K562 (cell line): ENCODE data around the gene TM9SF4. TPM values are rescaled to one million over a fixed set of nuclear protein-coding genes. Genes with fewer than 3 reads are reported as not detected.

ENCODE experiments used
- CAMTA2 ChIP-seq: fragments of 250-450 bp; sonication (Bioruptor Pico); conservative IDR thresholded peaks from 2 replicates; pipeline ENCODE4 v1.5.1; 2022
- CTCF ChIP-seq, 3 experiments: IDR thresholded peaks in 2 of 3; conservative IDR thresholded peaks in 1 of 3; 2 replicates each; pipeline ENCODE4 v1.5.1; 2011 to 2012; ENCODE audit warnings: low read length in 3 of 3, mild to moderate bottlenecking in 3 of 3, control low read depth in 2 of 3, improper control_type of control experiment in 1 of 3, inconsistent platforms in 1 of 3, low read depth in 1 of 3, mixed read lengths in 1 of 3, moderate library complexity in 1 of 3; ENCODE audit not compliant: insufficient read depth in 2 of 3
- DPF2 ChIP-seq: fragments of 450-650 bp; IDR thresholded peaks from 2 replicates; pipeline ENCODE4 v1.6.1; 2016
- ETS1 ChIP-seq: conservative IDR thresholded peaks from 2 replicates; pipeline ENCODE4 v1.6.1; 2011; ENCODE audit warnings: low read depth, mild to moderate bottlenecking, low read length; ENCODE audit not compliant: control insufficient read depth
- ID3 ChIP-seq, 2 experiments: fragments of 250-450 bp in 1 of 2; fragments of 450-650 bp in 1 of 2; sonication (Bioruptor Pico) in 1 of 2; IDR thresholded peaks; 2 replicates each; pipeline versions ENCODE4 v1.6.1 to v1.8.0; 2016 to 2021; ENCODE audit warnings: mild to moderate bottlenecking in 2 of 2, moderate library complexity in 2 of 2, missing compliant biosample characterization in 1 of 2, missing genetic modification characterization in 1 of 2
- PYGO2 ChIP-seq: fragments of 450-650 bp; IDR thresholded peaks from 2 replicates; pipeline ENCODE4 v1.6.1; 2016; ENCODE audit warnings: mild to moderate bottlenecking, missing genetic modification characterization, moderate library complexity, missing compliant biosample characterization
- RNF219 ChIP-seq: fragments of 250-450 bp; sonication (Bioruptor Pico); IDR thresholded peaks from 2 replicates; pipeline ENCODE4 v1.5.0; 2022; ENCODE audit warnings: mild to moderate bottlenecking
- polyA plus RNA-seq, 8 experiments: library from polyadenylated mRNA; depleted of rRNA in 4 of 8; stranded (reverse) in 5 of 8; unstranded in 3 of 8; fragments of >200 nt; fragmentation: Nextera tagmentation in 2 of 8; fragmentation: Illumina TruSeq in 1 of 8; extraction: Ambion mirVana in 2 of 8; extraction: Trizol in 1 of 8; gene quantifications; 2 replicates each; pipeline versions ENCODE4 v1.2.1 to v1.2.3, GENCODE V29; 2011 to 2014; ENCODE audit warnings: inconsistent platforms in 1 of 8, missing spikeins in 1 of 8
- total RNA-seq, 7 experiments: library from RNA; depleted of rRNA in 6 of 7; stranded (reverse); fragments of >200 nt in 6 of 7; fragmentation: Illumina TruSeq in 2 of 7; extraction: Trizol in 2 of 7; gene quantifications; 2 replicates each; pipeline versions ENCODE4 v1.2.1 to v1.2.3, GENCODE V29; 2011 to 2021; ENCODE audit warnings: low replicate concordance in 1 of 7
- TF ChIP-seq, protein P1 (sequence below): fragments of 450-650 bp; IDR thresholded peaks from 2 replicates; pipeline ENCODE4 v1.6.1; 2016; ENCODE audit warnings: borderline replicate concordance
- TF ChIP-seq, protein P2 (sequence below): fragments of 250-450 bp; sonication (Bioruptor Pico); IDR thresholded peaks from 2 replicates; pipeline ENCODE4 v1.8.0; 2022; ENCODE audit warnings: moderate library complexity, mild to moderate bottlenecking, inconsistent platforms
- TF ChIP-seq, protein P3 (sequence below): sonication (generic); formaldehyde crosslinking; IDR thresholded peaks from 2 replicates; pipeline ENCODE4 v1.8.1; 2023; ENCODE audit warnings: mild to moderate bottlenecking, missing genetic modification reagents
- TF ChIP-seq, protein P4 (sequence below): fragments of 450-650 bp; formaldehyde crosslinking; IDR thresholded peaks from 2 replicates; pipeline ENCODE4 v1.4.0; 2020; ENCODE audit warnings: mild to moderate bottlenecking, moderate library complexity

TM9SF4 gene
- total and polyA plus RNA-seq, 9 of the 15 experiments (the other 6 are each of a cell fraction or from before 2014, with no cell fraction given) = 14.5 to 46.3 (median 26.9) TPM

GRCh38 chr20:32155017-32155981 is 45.8 kb downstream of the TM9SF4 start (continued):
- TF ChIP-seq ID3 (CRISPR knock-in tag; IDR thresholded peaks at IDR 0.05) (no peak), ID3 (tag; IDR thresholded peaks at IDR 0.05) (no peak), ETS1 (no peak), RNF219 (CRISPR knock-in tag) (no peak), DPF2 (no peak), CAMTA2 (no peak), CTCF (IDR thresholded peaks at IDR 0.05 in 2 of 3, conservative IDR thresholded peaks at IDR 0.05 in 1 of 3; ENCODE audit: insufficient read depth in 2 of 3, low read depth in 1 of 3, low read length in 3 of 3) (peak; percentile 47 to 73 (median 68)), PYGO2 (tag) (no peak)
- TF ChIP-seq, protein P1, sequence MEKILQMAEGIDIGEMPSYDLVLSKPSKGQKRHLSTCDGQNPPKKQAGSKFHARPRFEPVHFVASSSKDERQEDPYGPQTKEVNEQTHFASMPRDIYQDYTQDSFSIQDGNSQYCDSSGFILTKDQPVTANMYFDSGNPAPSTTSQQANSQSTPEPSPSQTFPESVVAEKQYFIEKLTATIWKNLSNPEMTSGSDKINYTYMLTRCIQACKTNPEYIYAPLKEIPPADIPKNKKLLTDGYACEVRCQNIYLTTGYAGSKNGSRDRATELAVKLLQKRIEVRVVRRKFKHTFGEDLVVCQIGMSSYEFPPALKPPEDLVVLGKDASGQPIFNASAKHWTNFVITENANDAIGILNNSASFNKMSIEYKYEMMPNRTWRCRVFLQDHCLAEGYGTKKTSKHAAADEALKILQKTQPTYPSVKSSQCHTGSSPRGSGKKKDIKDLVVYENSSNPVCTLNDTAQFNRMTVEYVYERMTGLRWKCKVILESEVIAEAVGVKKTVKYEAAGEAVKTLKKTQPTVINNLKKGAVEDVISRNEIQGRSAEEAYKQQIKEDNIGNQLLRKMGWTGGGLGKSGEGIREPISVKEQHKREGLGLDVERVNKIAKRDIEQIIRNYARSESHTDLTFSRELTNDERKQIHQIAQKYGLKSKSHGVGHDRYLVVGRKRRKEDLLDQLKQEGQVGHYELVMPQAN = no peak
- TF ChIP-seq, protein P2, sequence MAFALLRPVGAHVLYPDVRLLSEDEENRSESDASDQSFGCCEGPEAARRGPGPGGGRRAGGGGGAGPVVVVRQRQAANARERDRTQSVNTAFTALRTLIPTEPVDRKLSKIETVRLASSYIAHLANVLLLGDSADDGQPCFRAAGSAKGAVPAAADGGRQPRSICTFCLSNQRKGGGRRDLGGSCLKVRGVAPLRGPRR (CRISPR knock-in tag) = no peak
- TF ChIP-seq, protein P3, sequence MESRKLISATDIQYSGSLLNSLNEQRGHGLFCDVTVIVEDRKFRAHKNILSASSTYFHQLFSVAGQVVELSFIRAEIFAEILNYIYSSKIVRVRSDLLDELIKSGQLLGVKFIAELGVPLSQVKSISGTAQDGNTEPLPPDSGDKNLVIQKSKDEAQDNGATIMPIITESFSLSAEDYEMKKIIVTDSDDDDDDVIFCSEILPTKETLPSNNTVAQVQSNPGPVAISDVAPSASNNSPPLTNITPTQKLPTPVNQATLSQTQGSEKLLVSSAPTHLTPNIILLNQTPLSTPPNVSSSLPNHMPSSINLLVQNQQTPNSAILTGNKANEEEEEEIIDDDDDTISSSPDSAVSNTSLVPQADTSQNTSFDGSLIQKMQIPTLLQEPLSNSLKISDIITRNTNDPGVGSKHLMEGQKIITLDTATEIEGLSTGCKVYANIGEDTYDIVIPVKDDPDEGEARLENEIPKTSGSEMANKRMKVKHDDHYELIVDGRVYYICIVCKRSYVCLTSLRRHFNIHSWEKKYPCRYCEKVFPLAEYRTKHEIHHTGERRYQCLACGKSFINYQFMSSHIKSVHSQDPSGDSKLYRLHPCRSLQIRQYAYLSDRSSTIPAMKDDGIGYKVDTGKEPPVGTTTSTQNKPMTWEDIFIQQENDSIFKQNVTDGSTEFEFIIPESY (CRISPR knock-in tag) = peak; percentile 93
- TF ChIP-seq, protein P4, sequence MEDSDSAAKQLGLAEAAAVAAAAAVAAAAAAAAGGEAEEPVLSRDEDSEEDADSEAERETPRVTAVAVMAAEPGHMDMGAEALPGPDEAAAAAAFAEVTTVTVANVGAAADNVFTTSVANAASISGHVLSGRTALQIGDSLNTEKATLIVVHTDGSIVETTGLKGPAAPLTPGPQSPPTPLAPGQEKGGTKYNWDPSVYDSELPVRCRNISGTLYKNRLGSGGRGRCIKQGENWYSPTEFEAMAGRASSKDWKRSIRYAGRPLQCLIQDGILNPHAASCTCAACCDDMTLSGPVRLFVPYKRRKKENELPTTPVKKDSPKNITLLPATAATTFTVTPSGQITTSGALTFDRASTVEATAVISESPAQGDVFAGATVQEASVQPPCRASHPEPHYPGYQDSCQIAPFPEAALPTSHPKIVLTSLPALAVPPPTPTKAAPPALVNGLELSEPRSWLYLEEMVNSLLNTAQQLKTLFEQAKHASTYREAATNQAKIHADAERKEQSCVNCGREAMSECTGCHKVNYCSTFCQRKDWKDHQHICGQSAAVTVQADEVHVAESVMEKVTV (CRISPR knock-in tag) = 0 out of 2 replicates have a peak, but pooled peaks have one; percentile 11
